H9 (cell line): ENCODE measurements around the gene CELF4. TPM values are rescaled to one million over a fixed set of nuclear protein-coding genes. Genes with fewer than 3 reads are reported as not detected.

Experiments used
- DNase-seq: peaks from one replicate; pipeline ENCODE4 v3.0.0-alpha.2; 2017
- H2AFZ ChIP-seq: one replicate; pipeline ENCODE4 v1.6.1; 2013; ENCODE audit warnings: mild to moderate bottlenecking, low read length, control low read depth, moderate library complexity
- H2AK5ac ChIP-seq: 2 replicates; pipeline ENCODE4 v1.6.1; 2013; ENCODE audit warnings: low read length, control low read depth, mixed read lengths; ENCODE audit not compliant: insufficient read length
- H2BK120ac ChIP-seq: one replicate; pipeline ENCODE4 v1.6.1; 2013; ENCODE audit warnings: low read depth, mild to moderate bottlenecking, low read length, control low read depth, inconsistent platforms; ENCODE audit not compliant: poor library complexity, severe bottlenecking
- H2BK12ac ChIP-seq: 2 replicates; pipeline ENCODE4 v1.6.1; 2013; ENCODE audit warnings: low read length, control low read depth, mixed read lengths, low read depth; ENCODE audit not compliant: insufficient read length
- H2BK15ac ChIP-seq: 2 replicates; pipeline ENCODE4 v1.6.1; 2013; ENCODE audit warnings: low read depth, low read length, control low read depth
- H2BK20ac ChIP-seq: one replicate; pipeline ENCODE4 v1.6.1; 2013; ENCODE audit warnings: low read depth, mild to moderate bottlenecking, low read length, control low read depth, inconsistent platforms; ENCODE audit not compliant: poor library complexity, severe bottlenecking
- H2BK5ac ChIP-seq: 2 replicates; pipeline ENCODE4 v1.6.1; 2013; ENCODE audit warnings: low read length, control low read depth, mixed read lengths; ENCODE audit not compliant: insufficient read length
- H3K14ac ChIP-seq: 2 replicates; pipeline ENCODE4 v1.6.1; 2013; ENCODE audit warnings: low read length, control low read depth; ENCODE audit not compliant: insufficient read depth
- H3K18ac ChIP-seq: 2 replicates; pipeline ENCODE4 v1.6.1; 2013; ENCODE audit warnings: low read depth, mild to moderate bottlenecking, mixed read lengths, low read length, control low read depth; ENCODE audit not compliant: insufficient read length
- H3K23ac ChIP-seq: 2 replicates; pipeline ENCODE4 v1.6.1; 2013; ENCODE audit warnings: low read length, control low read depth, mixed read lengths, low read depth; ENCODE audit not compliant: insufficient read length
- H3K23me2 ChIP-seq: 2 replicates; pipeline ENCODE4 v1.6.1; 2013; ENCODE audit warnings: low read depth, mild to moderate bottlenecking, mixed read lengths, low read length, control low read depth; ENCODE audit not compliant: insufficient read length, poor library complexity, severe bottlenecking
- H3K27ac ChIP-seq: 2 replicates; pipeline ENCODE4 v1.5.1; 2013; ENCODE audit warnings: low read length, control low read depth, mixed read lengths, low read depth; ENCODE audit not compliant: insufficient read length
- H3K27me3 ChIP-seq: 2 replicates; pipeline ENCODE4 v1.6.1; 2013; ENCODE audit warnings: low read length, control low read depth, inconsistent platforms; ENCODE audit not compliant: insufficient read depth
- H3K4ac ChIP-seq: 2 replicates; pipeline ENCODE4 v1.6.1; 2013; ENCODE audit warnings: low read depth, mild to moderate bottlenecking, control low read depth, inconsistent platforms, low read length, moderate library complexity
- H3K4me1 ChIP-seq: 2 replicates; pipeline ENCODE4 v1.6.1; 2013; ENCODE audit warnings: low read length, control low read depth, inconsistent platforms; ENCODE audit not compliant: insufficient read depth
- H3K4me2 ChIP-seq: 2 replicates; pipeline ENCODE4 v1.6.1; 2013; ENCODE audit warnings: low read length, control low read depth, mixed read lengths; ENCODE audit not compliant: insufficient read length, insufficient read depth
- H3K56ac ChIP-seq: 2 replicates; pipeline ENCODE4 v1.6.1; 2013; ENCODE audit warnings: low read depth, mild to moderate bottlenecking, mixed read lengths, low read length, control low read depth; ENCODE audit not compliant: insufficient read length
- H3K79me1 ChIP-seq: 2 replicates; pipeline ENCODE4 v1.6.1; 2013; ENCODE audit warnings: low read depth, mild to moderate bottlenecking, moderate library complexity, low read length, control low read depth, inconsistent platforms; ENCODE audit not compliant: insufficient read depth, poor library complexity, severe bottlenecking
- H3K79me2 ChIP-seq: 2 replicates; pipeline ENCODE4 v1.6.1; 2013; ENCODE audit warnings: low read length, control low read depth, inconsistent platforms; ENCODE audit not compliant: insufficient read depth
- H3K9ac ChIP-seq: 2 replicates; pipeline ENCODE4 v1.6.1; 2013; ENCODE audit warnings: low read length, control low read depth, mixed read lengths; ENCODE audit not compliant: insufficient read length; ENCODE audit errors: extremely low read depth
- H3K9me3 ChIP-seq: one replicate; pipeline ENCODE4 v1.6.1; 2013; ENCODE audit warnings: low read depth, low read length, inconsistent platforms; ENCODE audit not compliant: control insufficient read depth
- H3T11ph ChIP-seq: one replicate; pipeline ENCODE4 v1.6.1; 2013; ENCODE audit warnings: mild to moderate bottlenecking, low read length, control low read depth, inconsistent platforms
- H4K20me1 ChIP-seq: one replicate; pipeline ENCODE4 v1.6.1; 2013; ENCODE audit not compliant: control insufficient read depth, insufficient read length, insufficient read depth
- H4K5ac ChIP-seq: 2 replicates; pipeline ENCODE4 v1.6.1; 2013; ENCODE audit warnings: low read depth, mild to moderate bottlenecking, mixed read lengths, low read length, control low read depth; ENCODE audit not compliant: insufficient read length
- H4K8ac ChIP-seq: replicated peaks from 2 replicates; pipeline ENCODE4 v1.6.1; 2013; ENCODE audit warnings: low read length, control low read depth, mixed read lengths, low read depth; ENCODE audit not compliant: insufficient read length
- H4K91ac ChIP-seq: 2 replicates; pipeline ENCODE4 v1.6.1; 2013; ENCODE audit warnings: low read depth, mild to moderate bottlenecking, moderate library complexity, mixed read lengths, low read length, control low read depth; ENCODE audit not compliant: insufficient read length
- H3K27ac Mint-ChIP-seq, 3 experiments: 2 replicates in 2 of 3; 3 replicates in 1 of 3; pipeline ENCODE4 v1.8.0; 2020 to 2021; ENCODE audit warnings: mixed read lengths in 3 of 3, mild to moderate bottlenecking in 1 of 3, moderate library complexity in 1 of 3
- H3K27me3 Mint-ChIP-seq: 2 replicates; pipeline ENCODE4 v1.8.0; 2021; ENCODE audit warnings: low read depth, mild to moderate bottlenecking, moderate library complexity, mixed read lengths
- H3K36me3 Mint-ChIP-seq, 3 experiments: 2 replicates in 2 of 3; 3 replicates in 1 of 3; pipeline ENCODE4 v1.8.0; 2020 to 2021; ENCODE audit warnings: low read depth in 3 of 3, mixed read lengths in 3 of 3; ENCODE audit not compliant: insufficient read depth in 1 of 3
- H3K4me1 Mint-ChIP-seq, 2 experiments: 2 replicates each; pipeline ENCODE4 v1.8.0; 2020; ENCODE audit warnings: mixed read lengths in 2 of 2
- H3K4me3 Mint-ChIP-seq, 2 experiments: 2 replicates in 1 of 2; 3 replicates in 1 of 2; pipeline ENCODE4 v1.8.0; 2020 to 2021; ENCODE audit warnings: mild to moderate bottlenecking in 2 of 2, mixed read lengths in 2 of 2, moderate library complexity in 1 of 2
- H3K9me3 Mint-ChIP-seq, 2 experiments: 2 replicates in 1 of 2; 3 replicates in 1 of 2; pipeline ENCODE4 v1.8.0; 2020; ENCODE audit warnings: mild to moderate bottlenecking in 2 of 2, mixed read lengths in 2 of 2, moderate library complexity in 1 of 2
- WGBS: extraction: QIAGEN DNeasy Blood & Tissue Kit; methylation state at CpG from one replicate; pipeline ENCODE4 v1.1.7; 2013; ENCODE audit warnings: missing lambda C conversion rate, low lambda C conversion rate, mixed read lengths; ENCODE audit not compliant: insufficient read length; ENCODE audit errors: extremely low coverage; 5-methylcytosine and 5-hydroxymethylcytosine counted together
- total RNA-seq: library from RNA; stranded (reverse); gene quantifications from 2 replicates; pipeline ENCODE4 v1.2.1, GENCODE V29; 2021
- TF ChIP-seq, protein P1 (sequence below): fragments of 200-600 bp; sonication (generic); conservative IDR thresholded peaks from 3 replicates; pipeline ENCODE4 v1.8.0; 2021; ENCODE audit warnings: antibody characterized with exemption, mild to moderate bottlenecking

Gene CELF4
- total RNA-seq, 1 experiment from 2014 or later: 1.1 TPM

DNA sequence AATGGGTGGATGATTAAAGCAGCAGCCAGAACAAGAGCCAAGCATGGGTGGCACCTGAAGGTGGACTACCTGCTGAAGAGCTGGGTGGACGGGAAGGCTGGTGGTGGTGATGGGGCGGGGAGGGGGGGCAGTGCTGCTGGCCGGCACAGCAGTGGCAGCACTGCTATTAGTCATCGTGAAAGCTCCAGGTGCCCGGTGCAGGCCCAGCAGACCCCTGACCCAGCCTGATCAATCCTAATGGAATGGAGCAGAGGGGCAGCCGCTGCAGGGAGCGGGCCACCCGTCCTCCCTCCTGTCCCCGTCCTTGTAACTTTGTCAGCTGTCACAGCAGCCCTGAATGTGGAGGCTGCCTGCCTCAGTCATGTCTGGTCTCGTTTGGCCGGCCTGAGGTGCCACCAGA lies 174.9 kb downstream of the CELF4 start:
- Histone ChIP-seq H2AK5ac (no peak overlapping the region), H3K27ac (no peak overlapping the region), H3K56ac (no peak overlapping the region), H3K14ac (no peak overlapping the region), H3K79me2 (no peaks in the 10 kb centered on the region), H3K9me3 (no peaks in the 10 kb centered on the region), H3T11ph (no peak overlapping the region), H4K20me1 (no peaks in the 10 kb centered on the region), H3K27me3 (peaks cover 7% of the 10 kb centered on the region; the same call in 1 of the 2 replicates), H3K79me1 (no peaks in the 10 kb centered on the region), H3K18ac (no peak overlapping the region), H4K5ac (no peak overlapping the region), H2BK5ac (no peak overlapping the region), H2BK12ac (no peak overlapping the region), H3K23ac (no peak overlapping the region), H4K8ac (no peak overlapping the region), H4K91ac (no peak overlapping the region), H2AFZ (no peak overlapping the region), H3K4ac (no peak overlapping the region), H3K4me2 (no peak overlapping the region), H3K23me2 (no peaks in the 10 kb centered on the region), H2BK20ac (no peak overlapping the region), H3K4me1 (no peaks in the 10 kb centered on the region; the same call in 1 of the 2 replicates), H2BK15ac (no peak overlapping the region), H2BK120ac (no peak overlapping the region), H3K9ac (no peak overlapping the region)
- peaks cover 17 to 26% of the 10 kb centered on the region in 2 experiments for H3K4me1 Mint-ChIP-seq
- no peak overlapping the region for H3K4me3 Mint-ChIP-seq
- no CpG with 5 or more reads among the region's 11 CpGs for WGBS
- TF ChIP-seq, protein P1, sequence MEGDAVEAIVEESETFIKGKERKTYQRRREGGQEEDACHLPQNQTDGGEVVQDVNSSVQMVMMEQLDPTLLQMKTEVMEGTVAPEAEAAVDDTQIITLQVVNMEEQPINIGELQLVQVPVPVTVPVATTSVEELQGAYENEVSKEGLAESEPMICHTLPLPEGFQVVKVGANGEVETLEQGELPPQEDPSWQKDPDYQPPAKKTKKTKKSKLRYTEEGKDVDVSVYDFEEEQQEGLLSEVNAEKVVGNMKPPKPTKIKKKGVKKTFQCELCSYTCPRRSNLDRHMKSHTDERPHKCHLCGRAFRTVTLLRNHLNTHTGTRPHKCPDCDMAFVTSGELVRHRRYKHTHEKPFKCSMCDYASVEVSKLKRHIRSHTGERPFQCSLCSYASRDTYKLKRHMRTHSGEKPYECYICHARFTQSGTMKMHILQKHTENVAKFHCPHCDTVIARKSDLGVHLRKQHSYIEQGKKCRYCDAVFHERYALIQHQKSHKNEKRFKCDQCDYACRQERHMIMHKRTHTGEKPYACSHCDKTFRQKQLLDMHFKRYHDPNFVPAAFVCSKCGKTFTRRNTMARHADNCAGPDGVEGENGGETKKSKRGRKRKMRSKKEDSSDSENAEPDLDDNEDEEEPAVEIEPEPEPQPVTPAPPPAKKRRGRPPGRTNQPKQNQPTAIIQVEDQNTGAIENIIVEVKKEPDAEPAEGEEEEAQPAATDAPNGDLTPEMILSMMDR: no peak
- H3K9me3 Mint-ChIP-seq: peaks cover 18 to 22% of the 10 kb centered on the region in 2 experiments
- H3K27ac Mint-ChIP-seq: no peak overlapping the region
- peaks cover 4 to 12% (median 9%) of the 10 kb centered on the region in 3 experiments; a peak in 6 of 7 replicates for H3K36me3 Mint-ChIP-seq
- no peak for DNase-seq
- peaks cover 79% of the 10 kb centered on the region for H3K27me3 Mint-ChIP-seq
